Fibroblast of the aortic adventitia (primary cell): ENCODE measurements around the gene CLRN3. TPM values are rescaled to one million over a fixed set of nuclear protein-coding genes. Genes with fewer than 3 reads are reported as not detected.

Source experiments
- DNase-seq: peaks from one replicate; pipeline ENCODE4 v3.0.0-alpha.2; 2010; ENCODE audit warnings: low read depth
- H3K4me3 ChIP-seq: 2 replicates; pipeline ENCODE4 v1.5.1; 2011; ENCODE audit warnings: low read depth, mild to moderate bottlenecking, control low read depth, low read length, moderate library complexity
- total RNA-seq: library from RNA; depleted of rRNA; stranded (reverse); fragments of >200 nt; gene quantifications from 2 replicates; pipeline ENCODE4 v1.2.3, GENCODE V29; 2012; ENCODE audit warnings: low replicate concordance
- TF ChIP-seq, protein P1 (sequence below): IDR thresholded peaks from 2 replicates; pipeline ENCODE4 v1.5.1; 2011; ENCODE audit warnings: mild to moderate bottlenecking, low read length, control low read depth, inconsistent platforms; ENCODE audit not compliant: insufficient read depth

CLRN3 gene
- total RNA-seq, 1 donor = not detected

DNA sequence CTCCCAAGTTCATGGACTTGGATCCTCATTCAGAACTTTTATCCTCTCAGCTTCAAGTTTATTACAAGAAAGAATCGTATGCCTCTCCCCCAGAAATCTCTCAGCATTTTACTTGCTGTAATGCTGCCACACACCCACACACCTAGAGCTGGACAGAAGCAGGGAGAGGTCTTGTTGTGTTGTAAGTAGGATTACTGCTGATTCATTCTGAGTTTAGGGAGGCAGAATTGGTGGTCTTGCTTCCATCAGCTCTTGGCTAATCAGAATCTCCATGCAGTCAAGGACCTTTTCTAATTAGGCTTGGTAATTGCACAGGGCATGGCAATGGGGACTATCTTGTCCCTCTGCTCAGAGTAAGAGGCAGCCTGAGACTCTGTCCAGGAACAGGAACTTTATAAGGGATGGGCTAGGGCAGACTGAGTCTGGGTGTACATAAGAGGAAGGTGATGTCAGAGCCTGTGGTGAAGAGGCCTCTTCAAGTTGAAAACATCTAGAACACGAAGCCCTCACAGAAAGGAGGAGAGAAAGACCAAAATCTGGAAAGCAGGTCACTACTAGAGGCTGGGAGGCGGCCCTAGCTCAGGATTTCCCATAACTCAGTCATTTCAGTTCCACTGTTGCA lies 7.1 kb upstream of the CLRN3 start:
- H3K4me3 ChIP-seq = no peak overlapping the region
- no peak for DNase-seq
- TF ChIP-seq, protein P1, sequence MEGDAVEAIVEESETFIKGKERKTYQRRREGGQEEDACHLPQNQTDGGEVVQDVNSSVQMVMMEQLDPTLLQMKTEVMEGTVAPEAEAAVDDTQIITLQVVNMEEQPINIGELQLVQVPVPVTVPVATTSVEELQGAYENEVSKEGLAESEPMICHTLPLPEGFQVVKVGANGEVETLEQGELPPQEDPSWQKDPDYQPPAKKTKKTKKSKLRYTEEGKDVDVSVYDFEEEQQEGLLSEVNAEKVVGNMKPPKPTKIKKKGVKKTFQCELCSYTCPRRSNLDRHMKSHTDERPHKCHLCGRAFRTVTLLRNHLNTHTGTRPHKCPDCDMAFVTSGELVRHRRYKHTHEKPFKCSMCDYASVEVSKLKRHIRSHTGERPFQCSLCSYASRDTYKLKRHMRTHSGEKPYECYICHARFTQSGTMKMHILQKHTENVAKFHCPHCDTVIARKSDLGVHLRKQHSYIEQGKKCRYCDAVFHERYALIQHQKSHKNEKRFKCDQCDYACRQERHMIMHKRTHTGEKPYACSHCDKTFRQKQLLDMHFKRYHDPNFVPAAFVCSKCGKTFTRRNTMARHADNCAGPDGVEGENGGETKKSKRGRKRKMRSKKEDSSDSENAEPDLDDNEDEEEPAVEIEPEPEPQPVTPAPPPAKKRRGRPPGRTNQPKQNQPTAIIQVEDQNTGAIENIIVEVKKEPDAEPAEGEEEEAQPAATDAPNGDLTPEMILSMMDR = no peak

DNA sequence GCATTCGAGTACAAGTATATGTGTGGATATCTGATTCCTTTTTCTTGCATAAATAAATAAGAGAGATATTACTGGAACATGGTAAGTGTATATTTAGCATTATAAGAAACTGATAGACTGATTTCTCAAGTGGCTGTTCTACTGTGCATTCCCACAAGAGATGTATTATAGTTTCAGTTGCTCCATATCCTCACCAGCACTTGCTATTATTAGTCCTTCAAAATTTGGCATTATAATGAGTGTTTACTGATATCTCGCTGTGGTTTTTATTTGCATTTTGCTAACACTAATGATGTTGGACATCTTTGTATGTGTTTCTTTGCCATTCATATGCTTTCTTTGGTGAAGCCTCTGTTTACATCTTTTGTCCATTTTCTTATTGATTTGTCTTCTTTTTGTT lies 4.4 kb upstream of the CLRN3 start:
- no peak for DNase-seq
- TF ChIP-seq, protein P1 = no peak
- no peak overlapping the region for H3K4me3 ChIP-seq

DNA sequence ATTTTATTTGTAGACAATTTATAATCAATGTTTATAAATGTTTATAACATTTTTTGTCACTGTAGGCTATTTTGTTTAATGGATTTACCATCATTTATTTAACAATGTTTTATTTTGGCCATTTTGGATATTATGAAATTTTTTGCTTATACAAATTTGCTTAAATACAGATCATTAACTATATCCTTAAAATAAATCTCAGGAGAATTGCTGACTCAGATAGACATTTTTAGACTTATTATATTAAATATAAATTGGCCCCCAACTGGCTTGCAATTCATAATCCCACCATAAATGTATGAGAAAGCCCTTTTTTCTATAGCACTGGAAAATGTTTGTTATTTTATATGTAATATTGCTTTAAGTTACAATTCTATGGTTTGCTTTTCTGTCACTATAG lies 3.8 kb upstream of the CLRN3 start:
- DNase-seq = no peak
- no peak overlapping the region for H3K4me3 ChIP-seq
- TF ChIP-seq, protein P1 = no peak

DNA sequence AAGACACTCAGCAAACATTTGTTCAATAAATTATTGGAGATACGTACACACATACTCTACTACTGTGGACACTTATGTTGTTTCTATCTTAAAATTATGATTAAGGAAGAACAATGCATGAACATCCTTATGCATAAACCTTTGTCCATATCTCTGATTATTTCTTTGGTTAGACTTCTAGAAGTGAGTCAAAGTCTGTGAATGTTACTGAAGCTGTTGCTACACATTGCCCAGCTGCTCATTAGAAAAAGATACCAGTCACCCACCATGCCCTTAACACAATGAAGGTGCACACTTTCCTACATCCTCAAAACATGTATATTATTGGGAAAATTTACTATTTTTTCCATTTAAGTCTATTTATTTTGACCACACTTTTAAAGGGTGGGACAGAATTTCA lies 1.4 kb upstream of the CLRN3 start:
- TF ChIP-seq, protein P1 = no peak
- DNase-seq = no peak
- H3K4me3 ChIP-seq = no peak overlapping the region

DNA sequence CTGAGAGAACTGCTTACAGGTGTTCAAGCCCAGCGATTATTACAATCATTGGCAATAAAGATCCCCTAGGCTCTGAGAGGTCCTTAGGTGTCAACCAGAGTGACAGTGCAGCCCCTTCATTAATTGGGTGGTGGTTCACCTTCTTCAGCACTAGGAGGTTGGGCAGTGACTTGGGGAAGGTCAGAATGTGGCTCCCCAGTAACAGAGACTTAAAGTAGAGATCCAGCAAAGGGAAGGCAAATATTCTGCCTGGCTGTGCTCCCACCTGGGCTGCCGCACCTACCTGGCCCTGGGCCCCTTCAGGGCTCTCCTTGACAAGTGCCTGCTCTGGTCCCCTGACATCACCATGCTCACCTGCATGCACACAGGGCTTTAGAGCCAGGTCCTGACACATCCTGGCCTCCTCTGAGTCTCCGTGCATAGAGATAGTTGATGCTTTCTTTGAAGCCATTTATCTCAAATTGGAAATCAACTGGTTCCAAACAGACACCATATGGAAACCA lies 1.9 kb downstream of the CLRN3 start:
- no peak overlapping the region for H3K4me3 ChIP-seq
- TF ChIP-seq, protein P1 = no peak
- DNase-seq = no peak

DNA sequence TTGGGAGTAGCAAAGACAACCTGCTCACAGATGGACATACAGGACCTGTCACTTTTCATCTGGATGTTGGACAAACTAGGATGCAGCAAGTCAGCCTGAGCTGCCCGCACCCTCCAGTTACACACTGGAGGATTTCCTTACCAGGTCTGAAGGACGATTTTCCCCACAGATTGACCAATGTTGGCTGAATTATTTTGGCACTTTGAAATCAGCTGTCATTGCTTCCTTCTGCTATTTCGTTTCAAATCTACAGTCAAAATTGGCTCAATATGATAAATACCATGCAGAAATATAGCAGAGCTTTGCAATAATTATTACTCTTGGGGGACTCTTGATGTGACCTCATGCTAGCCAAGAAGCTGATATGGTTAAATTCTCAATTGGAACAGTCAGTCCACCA lies 2.5 kb downstream of the CLRN3 start:
- DNase-seq = no peak
- TF ChIP-seq, protein P1 = no peak
- H3K4me3 ChIP-seq = no peak overlapping the region
